K562 (cell line): ENCODE results near the gene ZNF165. TPM values are rescaled to one million over a fixed set of nuclear protein-coding genes. Genes with fewer than 3 reads are reported as not detected.

Experiments
- BCOR ChIP-seq: fragments of 450-650 bp; IDR thresholded peaks from 2 replicates; pipeline ENCODE4 v1.6.1; 2016
- ELF4 ChIP-seq: fragments of 450-650 bp; formaldehyde crosslinking; IDR thresholded peaks from 2 replicates; pipeline ENCODE4 v1.4.0; 2022; ENCODE audit warnings: missing genetic modification characterization
- RNF219 ChIP-seq: fragments of 250-450 bp; sonication (Bioruptor Pico); IDR thresholded peaks from 2 replicates; pipeline ENCODE4 v1.5.0; 2022; ENCODE audit warnings: mild to moderate bottlenecking
- SFPQ ChIP-seq: fragments of 200-400 bp; formaldehyde crosslinking; IDR thresholded peaks from 2 replicates; pipeline ENCODE4 v1.6.1; 2017; ENCODE audit warnings: mild to moderate bottlenecking, low read depth, low read length, moderate library complexity
- SLC30A9 ChIP-seq: fragments of 250-450 bp; sonication (Bioruptor Pico); IDR thresholded peaks from 2 replicates; pipeline ENCODE4 v1.8.0; 2022; ENCODE audit warnings: mild to moderate bottlenecking, moderate library complexity
- YBX1 ChIP-seq: fragments of 450-650 bp; IDR thresholded peaks from 2 replicates; pipeline ENCODE4 v1.7.1; 2016; ENCODE audit warnings: mild to moderate bottlenecking
- ZBTB2 ChIP-seq: fragments of 450-650 bp; IDR thresholded peaks from 2 replicates; pipeline ENCODE4 v1.6.1; 2016; ENCODE audit warnings: antibody characterized with exemption
- ZNF175 ChIP-seq: fragments of 200-800 bp; sonication (Bioruptor generic); IDR thresholded peaks from 2 replicates; pipeline ENCODE4 v1.6.1; 2016; ENCODE audit warnings: low read depth, mild to moderate bottlenecking, missing genetic modification characterization, missing compliant biosample characterization
- polyA plus RNA-seq, 8 experiments: library from polyadenylated mRNA; depleted of rRNA in 4 of 8; stranded (reverse) in 5 of 8; unstranded in 3 of 8; fragments of >200 nt; fragmentation: Nextera tagmentation in 2 of 8; fragmentation: Illumina TruSeq in 1 of 8; extraction: Ambion mirVana in 2 of 8; extraction: Trizol in 1 of 8; gene quantifications; 2 replicates each; pipeline versions ENCODE4 v1.2.1 to v1.2.3, GENCODE V29; 2011 to 2014; ENCODE audit warnings: inconsistent platforms in 1 of 8, missing spikeins in 1 of 8
- total RNA-seq, 7 experiments: library from RNA; depleted of rRNA in 6 of 7; stranded (reverse); fragments of >200 nt in 6 of 7; fragmentation: Illumina TruSeq in 2 of 7; extraction: Trizol in 2 of 7; gene quantifications; 2 replicates each; pipeline versions ENCODE4 v1.2.1 to v1.2.3, GENCODE V29; 2011 to 2021; ENCODE audit warnings: low replicate concordance in 1 of 7
- TF ChIP-seq, protein P1 (sequence below): fragments of 250-450 bp; sonication (Bioruptor Pico); IDR thresholded peaks from 2 replicates; pipeline ENCODE4 v1.8.0; 2022; ENCODE audit warnings: inconsistent platforms, mild to moderate bottlenecking, moderate library complexity, borderline replicate concordance
- TF ChIP-seq, protein P2 (sequence below): IDR thresholded peaks from 2 replicates; pipeline ENCODE4 v1.6.1; 2012; ENCODE audit warnings: low read depth, low read length, improper control_type of control experiment, borderline replicate concordance

Gene ZNF165
- total and polyA plus RNA-seq, 9 of the 15 experiments (the other 6 are each of a cell fraction or from before 2014, with no cell fraction given), result 0.82 to 3.6 (median 1.2) TPM

GRCh38 chr6:28080631-28081485 lies 490 bp downstream of the ZNF165 start (continued):
- TF ChIP-seq, protein P1, sequence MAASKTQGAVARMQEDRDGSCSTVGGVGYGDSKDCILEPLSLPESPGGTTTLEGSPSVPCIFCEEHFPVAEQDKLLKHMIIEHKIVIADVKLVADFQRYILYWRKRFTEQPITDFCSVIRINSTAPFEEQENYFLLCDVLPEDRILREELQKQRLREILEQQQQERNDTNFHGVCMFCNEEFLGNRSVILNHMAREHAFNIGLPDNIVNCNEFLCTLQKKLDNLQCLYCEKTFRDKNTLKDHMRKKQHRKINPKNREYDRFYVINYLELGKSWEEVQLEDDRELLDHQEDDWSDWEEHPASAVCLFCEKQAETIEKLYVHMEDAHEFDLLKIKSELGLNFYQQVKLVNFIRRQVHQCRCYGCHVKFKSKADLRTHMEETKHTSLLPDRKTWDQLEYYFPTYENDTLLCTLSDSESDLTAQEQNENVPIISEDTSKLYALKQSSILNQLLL (CRISPR knock-in tag), result no peak
- no peak for TF ChIP-seq RNF219 (CRISPR knock-in tag)
- no peak for TF ChIP-seq BCOR
- no peak for TF ChIP-seq ELF4 (CRISPR knock-in tag)
- no peak for TF ChIP-seq YBX1
- TF ChIP-seq SFPQ, result no peak
- peak; percentile 70; the same call in 1 of the 2 replicates for TF ChIP-seq ZBTB2
- TF ChIP-seq, protein P2, sequence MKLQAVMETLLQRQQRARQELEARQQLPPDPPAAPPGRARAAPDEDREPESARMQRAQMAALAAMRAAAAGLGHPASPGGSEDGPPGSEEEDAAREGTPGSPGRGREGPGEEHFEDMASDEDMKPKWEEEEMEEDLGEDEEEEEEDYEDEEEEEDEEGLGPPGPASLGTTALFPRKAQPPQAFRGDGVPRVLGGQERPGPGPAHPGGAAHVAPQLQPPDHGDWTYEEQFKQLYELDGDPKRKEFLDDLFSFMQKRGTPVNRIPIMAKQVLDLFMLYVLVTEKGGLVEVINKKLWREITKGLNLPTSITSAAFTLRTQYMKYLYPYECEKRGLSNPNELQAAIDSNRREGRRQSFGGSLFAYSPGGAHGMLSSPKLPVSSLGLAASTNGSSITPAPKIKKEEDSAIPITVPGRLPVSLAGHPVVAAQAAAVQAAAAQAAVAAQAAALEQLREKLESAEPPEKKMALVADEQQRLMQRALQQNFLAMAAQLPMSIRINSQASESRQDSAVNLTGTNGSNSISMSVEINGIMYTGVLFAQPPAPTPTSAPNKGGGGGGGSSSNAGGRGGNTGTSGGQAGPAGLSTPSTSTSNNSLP, result peak; percentile 11; the same call in 1 of the 2 replicates
- TF ChIP-seq SLC30A9 (CRISPR knock-in tag), result no peak
- 0 out of 2 replicates have a peak, but pooled peaks have one; percentile 58 for TF ChIP-seq ZNF175 (CRISPR knock-in tag)
